Trophoblast cell (in vitro differentiated cells and primary cell): ENCODE data around the gene KRT39.

Experiments used
- DNase-seq, 2 donors: peaks; one replicate each; pipeline ENCODE4 v3.0.0-alpha.2; 2016
- H2AFZ ChIP-seq: 2 replicates; pipeline ENCODE4 v1.6.1; 2013; ENCODE audit warnings: low read length, moderate library complexity, mild to moderate bottlenecking; ENCODE audit not compliant: insufficient read depth, poor library complexity
- H2AK5ac ChIP-seq: 2 replicates; pipeline ENCODE4 v1.6.1; 2013; ENCODE audit warnings: mild to moderate bottlenecking, low read length
- H2BK120ac ChIP-seq: 2 replicates; pipeline ENCODE4 v1.6.1; 2013; ENCODE audit warnings: low read length, mild to moderate bottlenecking, moderate library complexity; ENCODE audit not compliant: insufficient read depth, poor library complexity
- H2BK12ac ChIP-seq: 2 replicates; pipeline ENCODE4 v1.6.1; 2013; ENCODE audit warnings: mild to moderate bottlenecking, low read length, moderate library complexity
- H2BK5ac ChIP-seq: 2 replicates; pipeline ENCODE4 v1.6.1; 2013; ENCODE audit warnings: low read length, low read depth, moderate library complexity, mild to moderate bottlenecking; ENCODE audit not compliant: poor library complexity
- H3K14ac ChIP-seq: 2 replicates; pipeline ENCODE4 v1.6.1; 2013; ENCODE audit warnings: mild to moderate bottlenecking, low read length
- H3K18ac ChIP-seq: 2 replicates; pipeline ENCODE4 v1.6.1; 2013; ENCODE audit warnings: mild to moderate bottlenecking, low read length
- H3K23ac ChIP-seq: 2 replicates; pipeline ENCODE4 v1.6.1; 2013; ENCODE audit warnings: low read length
- H3K27ac ChIP-seq: 2 replicates; pipeline ENCODE4 v1.5.1; 2013; ENCODE audit warnings: low read depth, mild to moderate bottlenecking, inconsistent platforms, low read length, moderate library complexity
- H3K27me3 ChIP-seq: 2 replicates; pipeline ENCODE4 v1.6.1; 2013; ENCODE audit warnings: inconsistent platforms, mild to moderate bottlenecking, low read length, moderate library complexity; ENCODE audit not compliant: insufficient read depth
- H3K36me3 ChIP-seq, 2 experiments: 1 replicate in 1 of 2; 2 replicates in 1 of 2; pipeline ENCODE4 v1.6.1; 2013; ENCODE audit warnings: low read length in 2 of 2, mild to moderate bottlenecking in 2 of 2, moderate library complexity in 1 of 2; ENCODE audit not compliant: insufficient read depth in 2 of 2, control insufficient read depth in 1 of 2
- H3K4ac ChIP-seq: 2 replicates; pipeline ENCODE4 v1.6.1; 2013; ENCODE audit warnings: low read depth, mild to moderate bottlenecking, low read length, moderate library complexity
- H3K4me1 ChIP-seq, 2 experiments: 1 replicate in 1 of 2; 2 replicates in 1 of 2; pipeline ENCODE4 v1.6.1; 2013; ENCODE audit warnings: low read length in 2 of 2, mild to moderate bottlenecking in 2 of 2, moderate library complexity in 1 of 2; ENCODE audit not compliant: insufficient read depth in 2 of 2, control insufficient read depth in 1 of 2
- H3K4me2 ChIP-seq: 2 replicates; pipeline ENCODE4 v1.6.1; 2013; ENCODE audit warnings: inconsistent platforms, mild to moderate bottlenecking, low read length, moderate library complexity
- H3K4me3 ChIP-seq: 2 replicates; pipeline ENCODE4 v1.5.1; 2013; ENCODE audit warnings: mild to moderate bottlenecking, low read depth, low read length, inconsistent platforms
- H3K79me1 ChIP-seq: one replicate; pipeline ENCODE4 v1.6.1; 2013; ENCODE audit warnings: low read length
- H3K79me2 ChIP-seq: 2 replicates; pipeline ENCODE4 v1.6.1; 2013; ENCODE audit warnings: low read length, mild to moderate bottlenecking; ENCODE audit not compliant: control insufficient read depth, insufficient read depth, poor library complexity
- H3K9ac ChIP-seq: 2 replicates; pipeline ENCODE4 v1.6.1; 2013; ENCODE audit warnings: mild to moderate bottlenecking, low read length
- H3K9me3 ChIP-seq: 2 replicates; pipeline ENCODE4 v1.6.1; 2013; ENCODE audit warnings: low read depth, mild to moderate bottlenecking, control low read depth, inconsistent platforms, low read length; ENCODE audit not compliant: insufficient read depth
- H4K12ac ChIP-seq: 2 replicates; pipeline ENCODE4 v1.6.1; 2013; ENCODE audit warnings: low read depth, mild to moderate bottlenecking, low read length, moderate library complexity
- H4K8ac ChIP-seq: 2 replicates; pipeline ENCODE4 v1.6.1; 2013; ENCODE audit warnings: low read depth, mild to moderate bottlenecking, low read length, moderate library complexity
- H4K91ac ChIP-seq: one replicate; pipeline ENCODE4 v1.6.1; 2013; ENCODE audit warnings: low read depth, mild to moderate bottlenecking, low read length, moderate library complexity
- WGBS: extraction: QIAGEN DNeasy Blood & Tissue Kit; methylation state at CpG from one replicate; pipeline ENCODE4 v1.1.7; 2013; ENCODE audit warnings: missing lambda C conversion rate; ENCODE audit not compliant: insufficient read length, insufficient coverage; ENCODE audit errors: extremely low coverage; 5-methylcytosine and 5-hydroxymethylcytosine counted together

The KRT39 gene

GRCh38 chr17:40936976-40937375 lies 29.8 kb downstream of the KRT39 start:
- Histone ChIP-seq H4K91ac (peak overlapping the region; percentile 16), H4K8ac (peak overlapping the region; percentile 8), H4K12ac (no peak overlapping the region), H3K4me3 (no peak overlapping the region), H2BK120ac (peak overlapping the region; percentile 23), H3K18ac (no peak overlapping the region), H3K4me1 (peaks cover 20 to 25% of the 10 kb centered on the region in 2 experiments), H2AFZ (no peak overlapping the region), H3K23ac (no peak overlapping the region), H3K9me3 (no peaks in the 10 kb centered on the region), H3K36me3 (no peaks in the 10 kb centered on the region), H3K4ac (peak overlapping the region; percentile 25), H3K79me2 (peaks cover 2% of the 10 kb centered on the region), H3K4me2 (peak overlapping the region; percentile 39), H3K9ac (no peak overlapping the region), H3K79me1 (peaks cover 18% of the 10 kb centered on the region), H2BK5ac (peak overlapping the region; percentile 34), H2AK5ac (no peak overlapping the region), H3K27ac (peak overlapping the region; percentile 78), H2BK12ac (no peak overlapping the region), H3K14ac (peak overlapping the region; percentile 33), H3K27me3 (no peaks in the 10 kb centered on the region)
- peak in 1 of 2 donors; percentile 15 for DNase-seq
- WGBS = no CpG with 5 or more reads among the region's 5 CpGs

DNA sequence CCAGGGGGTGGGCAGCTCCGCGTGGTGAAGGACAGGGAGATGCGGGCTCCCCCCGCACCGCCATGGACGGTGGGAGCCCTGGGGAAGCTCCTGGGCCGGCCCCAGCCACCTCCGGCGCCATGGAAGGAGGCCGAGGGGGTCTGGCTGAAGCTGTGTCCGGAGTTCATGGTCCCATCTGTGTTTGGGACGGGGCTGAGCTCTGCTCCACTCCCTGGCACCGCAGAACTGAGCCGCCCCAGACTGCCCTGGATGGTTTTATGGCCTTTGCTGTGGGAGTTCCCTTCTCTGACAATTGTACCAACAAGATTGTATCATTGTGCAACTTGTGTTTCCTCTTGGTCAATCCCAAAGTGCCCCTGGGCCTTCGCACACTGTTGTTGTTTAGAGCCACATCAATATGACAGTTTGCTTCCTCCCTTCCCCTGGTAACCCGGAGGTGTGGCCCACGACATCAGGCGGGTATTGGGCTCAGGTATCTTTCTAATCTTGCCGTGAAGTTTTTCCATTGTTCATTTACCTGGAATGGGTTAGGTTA lies 30.2 kb downstream of the KRT39 start:
- H3K27me3 ChIP-seq = no peaks in the 10 kb centered on the region
- WGBS = no CpG with 5 or more reads among the region's 19 CpGs
- peak overlapping the region; percentile 50 for H2BK120ac ChIP-seq
- peaks cover 2% of the 10 kb centered on the region for H3K79me2 ChIP-seq
- peak overlapping the region; percentile 78 for H3K27ac ChIP-seq
- no peaks in the 10 kb centered on the region for H3K36me3 ChIP-seq
- no peak overlapping the region for H4K12ac ChIP-seq
- H3K4me2 ChIP-seq = no peak overlapping the region
- H3K18ac ChIP-seq = peak overlapping the region; percentile 69
- peaks cover 20 to 25% of the 10 kb centered on the region in 2 experiments for H3K4me1 ChIP-seq
- H3K4ac ChIP-seq = peak overlapping the region; percentile 39
- peak overlapping the region; percentile 87 for H3K14ac ChIP-seq
- peak overlapping the region; percentile 81 for H4K8ac ChIP-seq
- peak overlapping the region; percentile 35 for H2AFZ ChIP-seq
- H4K91ac ChIP-seq = peak overlapping the region; percentile 92
- peak overlapping the region; percentile 71 for H2BK5ac ChIP-seq
- H3K9me3 ChIP-seq = no peaks in the 10 kb centered on the region
- H2BK12ac ChIP-seq = peak overlapping the region; percentile 86
- H3K23ac ChIP-seq = no peak overlapping the region
- DNase-seq = peak; percentile 90 to 99
- peak overlapping the region; percentile 91 for H2AK5ac ChIP-seq
- peaks cover 18% of the 10 kb centered on the region for H3K79me1 ChIP-seq
- H3K4me3 ChIP-seq = no peak overlapping the region
- H3K9ac ChIP-seq = no peak overlapping the region

GRCh38 chr17:40935624-40936023 lies 31.1 kb downstream of the KRT39 start:
- Histone ChIP-seq H2BK12ac (no peak overlapping the region), H3K18ac (no peak overlapping the region), H2BK5ac (no peak overlapping the region), H3K4ac (no peak overlapping the region), H3K27me3 (no peaks in the 10 kb centered on the region), H2BK120ac (no peak overlapping the region), H3K14ac (no peak overlapping the region), H3K4me2 (no peak overlapping the region), H2AK5ac (no peak overlapping the region), H4K12ac (no peak overlapping the region), H3K79me2 (peaks cover 2% of the 10 kb centered on the region), H2AFZ (no peak overlapping the region), H3K23ac (no peak overlapping the region), H4K91ac (no peak overlapping the region), H3K4me3 (no peak overlapping the region), H4K8ac (no peak overlapping the region), H3K27ac (no peak overlapping the region), H3K9me3 (no peaks in the 10 kb centered on the region), H3K79me1 (peaks cover 18% of the 10 kb centered on the region), H3K9ac (no peak overlapping the region), H3K4me1 (peaks cover 20 to 25% of the 10 kb centered on the region in 2 experiments), H3K36me3 (no peaks in the 10 kb centered on the region)
- peak in 1 of 2 donors; percentile 76 for DNase-seq
- WGBS = no CpG with 5 or more reads among the region's 3 CpGs

DNA sequence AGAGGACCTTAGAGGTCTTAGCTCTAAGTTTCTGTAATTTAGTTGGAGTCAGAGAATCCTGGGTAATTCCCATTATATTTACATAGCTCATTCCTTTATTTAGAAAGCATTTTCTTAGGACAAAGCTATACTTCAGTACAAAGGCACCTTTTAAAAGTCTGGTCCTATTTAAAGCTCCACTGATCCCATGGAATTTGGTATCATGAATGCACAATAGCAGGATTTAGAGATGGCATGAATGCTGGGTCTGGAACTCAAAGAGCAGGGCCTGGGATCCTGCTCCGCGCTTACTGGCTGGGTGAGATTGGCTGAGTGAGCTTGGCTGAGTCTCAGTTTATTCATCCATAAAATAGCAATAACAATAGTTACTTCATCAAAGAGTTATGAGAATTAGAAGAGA lies 34.1 kb downstream of the KRT39 start:
- no CpG with 5 or more reads among the region's 2 CpGs for WGBS

More for the DNA sequence above, 34.1 kb downstream of the KRT39 start:
- no peaks in the 10 kb centered on the region for H3K9me3 ChIP-seq
- H3K27ac ChIP-seq = no peak overlapping the region
- no peak overlapping the region for H4K91ac ChIP-seq
- no peak overlapping the region for H3K18ac ChIP-seq
- no peak overlapping the region for H4K8ac ChIP-seq
- H2BK5ac ChIP-seq = no peak overlapping the region
- DNase-seq = no peak
- H3K79me2 ChIP-seq = no peaks in the 10 kb centered on the region
- H4K12ac ChIP-seq = no peak overlapping the region
- H3K79me1 ChIP-seq = peaks cover 13% of the 10 kb centered on the region
- H3K23ac ChIP-seq = no peak overlapping the region
- H2AK5ac ChIP-seq = no peak overlapping the region
- no peak overlapping the region for H3K4me3 ChIP-seq
- H3K4ac ChIP-seq = no peak overlapping the region
- H2AFZ ChIP-seq = no peak overlapping the region
- no peak overlapping the region for H3K9ac ChIP-seq
- H2BK120ac ChIP-seq = no peak overlapping the region
- peaks cover 13 to 15% of the 10 kb centered on the region in 2 experiments for H3K4me1 ChIP-seq
- H3K4me2 ChIP-seq = no peak overlapping the region
- H3K27me3 ChIP-seq = no peaks in the 10 kb centered on the region
- H3K36me3 ChIP-seq = no peaks in the 10 kb centered on the region
- H3K14ac ChIP-seq = no peak overlapping the region
- no peak overlapping the region for H2BK12ac ChIP-seq
